Measurements from ENCODE around the gene AGAP3.

DNA sequence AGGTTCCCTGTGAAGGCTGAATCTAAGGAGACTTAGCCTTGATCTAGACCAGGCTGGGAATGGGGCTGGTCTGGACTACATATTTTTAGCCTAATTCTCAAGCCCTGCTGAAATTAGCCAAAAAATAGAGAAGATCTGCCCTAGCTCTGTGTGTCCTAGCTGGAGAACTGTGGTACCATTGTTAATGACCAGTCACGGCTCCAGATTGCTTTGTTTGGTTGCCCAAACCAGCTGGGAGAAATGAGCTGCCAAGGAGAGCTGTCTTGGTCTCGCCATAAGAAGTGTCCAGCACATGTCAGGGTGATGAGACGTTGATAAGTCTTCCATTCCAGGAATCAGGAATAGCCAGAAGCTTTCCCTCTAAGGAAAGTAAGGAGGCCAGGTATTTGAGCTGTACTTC, 60.5 kb downstream of the AGAP3 start:
- TF ChIP-seq, protein P1, sequence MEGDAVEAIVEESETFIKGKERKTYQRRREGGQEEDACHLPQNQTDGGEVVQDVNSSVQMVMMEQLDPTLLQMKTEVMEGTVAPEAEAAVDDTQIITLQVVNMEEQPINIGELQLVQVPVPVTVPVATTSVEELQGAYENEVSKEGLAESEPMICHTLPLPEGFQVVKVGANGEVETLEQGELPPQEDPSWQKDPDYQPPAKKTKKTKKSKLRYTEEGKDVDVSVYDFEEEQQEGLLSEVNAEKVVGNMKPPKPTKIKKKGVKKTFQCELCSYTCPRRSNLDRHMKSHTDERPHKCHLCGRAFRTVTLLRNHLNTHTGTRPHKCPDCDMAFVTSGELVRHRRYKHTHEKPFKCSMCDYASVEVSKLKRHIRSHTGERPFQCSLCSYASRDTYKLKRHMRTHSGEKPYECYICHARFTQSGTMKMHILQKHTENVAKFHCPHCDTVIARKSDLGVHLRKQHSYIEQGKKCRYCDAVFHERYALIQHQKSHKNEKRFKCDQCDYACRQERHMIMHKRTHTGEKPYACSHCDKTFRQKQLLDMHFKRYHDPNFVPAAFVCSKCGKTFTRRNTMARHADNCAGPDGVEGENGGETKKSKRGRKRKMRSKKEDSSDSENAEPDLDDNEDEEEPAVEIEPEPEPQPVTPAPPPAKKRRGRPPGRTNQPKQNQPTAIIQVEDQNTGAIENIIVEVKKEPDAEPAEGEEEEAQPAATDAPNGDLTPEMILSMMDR (IDR thresholded peaks at IDR 0.05; ENCODE audit: low read depth, low read length) = no peak
- TF ChIP-seq EZH2phosphoT487 (IDR thresholded peaks at IDR 0.05; ENCODE audit: low read depth) = no peak

Measured in OCI-LY3 (cell line).